Endothelial cell (in vitro differentiated cells): Measurements from ENCODE around the gene CAP2. TPM values are rescaled to one million over a fixed set of nuclear protein-coding genes. Genes with fewer than 3 reads are reported as not detected.

ENCODE experiments used
- DNase-seq: peaks from one replicate; pipeline ENCODE4 v3.0.0; 2021; ENCODE audit warnings: low spot score
- H3K27ac Mint-ChIP-seq: one replicate; pipeline ENCODE4 v1.8.0; 2021; ENCODE audit warnings: mixed read lengths, inconsistent platforms; ENCODE audit not compliant: unreplicated experiment
- H3K27me3 Mint-ChIP-seq: one replicate; pipeline ENCODE4 v1.8.0; 2021; ENCODE audit warnings: mild to moderate bottlenecking, moderate library complexity, mixed read lengths, inconsistent platforms; ENCODE audit not compliant: unreplicated experiment
- H3K36me3 Mint-ChIP-seq: one replicate; pipeline ENCODE4 v1.8.0; 2021; ENCODE audit warnings: mild to moderate bottlenecking, low read depth, mixed read lengths, inconsistent platforms; ENCODE audit not compliant: unreplicated experiment
- H3K4me1 Mint-ChIP-seq: one replicate; pipeline ENCODE4 v1.8.0; 2021; ENCODE audit warnings: mild to moderate bottlenecking, mixed read lengths, inconsistent platforms; ENCODE audit not compliant: unreplicated experiment
- H3K4me3 Mint-ChIP-seq: one replicate; pipeline ENCODE4 v1.8.0; 2021; ENCODE audit warnings: mild to moderate bottlenecking, mixed read lengths, inconsistent platforms; ENCODE audit not compliant: unreplicated experiment
- H3K9me3 Mint-ChIP-seq: one replicate; pipeline ENCODE4 v1.8.0; 2021; ENCODE audit warnings: mixed read lengths, inconsistent platforms; ENCODE audit not compliant: unreplicated experiment
- total RNA-seq: library from RNA; stranded (reverse); fragmentation: NEBNext Ultra II Directional; extraction: Animal tissue kit (Norgen Biotek cat#: 25700); gene quantifications from one replicate; pipeline ENCODE4 v1.2.1, GENCODE V29; 2021; ENCODE audit not compliant: unreplicated experiment
- TF ChIP-seq, protein P1 (sequence below): fragments of 200-600 bp; sonication (generic); IDR thresholded peaks from one replicate; pipeline ENCODE4 v1.5.0; 2021; ENCODE audit warnings: antibody characterized with exemption; ENCODE audit not compliant: unreplicated experiment

CAP2 gene
- total RNA-seq, 1 donor from 2014 or later: 4.4 TPM

DNA sequence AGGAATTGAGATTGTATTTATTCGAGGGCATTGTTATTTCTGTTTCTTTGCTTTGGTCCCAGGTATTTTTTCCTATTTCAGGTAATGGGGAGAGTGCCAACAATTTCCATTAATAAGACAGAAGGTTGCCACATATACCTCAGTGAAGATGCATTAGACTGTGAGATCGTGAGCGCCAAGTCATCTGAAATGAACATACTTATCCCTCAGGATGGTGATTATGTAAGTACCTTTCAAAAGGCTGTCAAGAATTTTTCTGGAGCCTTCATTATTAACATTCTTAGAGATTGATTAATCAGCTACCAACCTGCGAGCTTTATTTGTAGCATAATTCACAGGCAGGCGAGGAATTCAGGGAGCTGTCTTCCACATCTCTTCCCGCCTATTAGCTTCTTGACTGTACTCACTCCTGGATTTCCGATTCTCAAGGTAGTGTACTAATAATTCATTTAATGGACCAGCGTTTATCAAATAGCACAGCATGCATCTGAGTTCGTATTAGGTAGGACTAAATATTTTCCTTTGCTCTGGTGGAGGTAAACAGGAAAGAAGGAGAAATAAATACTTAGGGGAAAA lies 158.1 kb downstream of the CAP2 start:
- TF ChIP-seq, protein P1, sequence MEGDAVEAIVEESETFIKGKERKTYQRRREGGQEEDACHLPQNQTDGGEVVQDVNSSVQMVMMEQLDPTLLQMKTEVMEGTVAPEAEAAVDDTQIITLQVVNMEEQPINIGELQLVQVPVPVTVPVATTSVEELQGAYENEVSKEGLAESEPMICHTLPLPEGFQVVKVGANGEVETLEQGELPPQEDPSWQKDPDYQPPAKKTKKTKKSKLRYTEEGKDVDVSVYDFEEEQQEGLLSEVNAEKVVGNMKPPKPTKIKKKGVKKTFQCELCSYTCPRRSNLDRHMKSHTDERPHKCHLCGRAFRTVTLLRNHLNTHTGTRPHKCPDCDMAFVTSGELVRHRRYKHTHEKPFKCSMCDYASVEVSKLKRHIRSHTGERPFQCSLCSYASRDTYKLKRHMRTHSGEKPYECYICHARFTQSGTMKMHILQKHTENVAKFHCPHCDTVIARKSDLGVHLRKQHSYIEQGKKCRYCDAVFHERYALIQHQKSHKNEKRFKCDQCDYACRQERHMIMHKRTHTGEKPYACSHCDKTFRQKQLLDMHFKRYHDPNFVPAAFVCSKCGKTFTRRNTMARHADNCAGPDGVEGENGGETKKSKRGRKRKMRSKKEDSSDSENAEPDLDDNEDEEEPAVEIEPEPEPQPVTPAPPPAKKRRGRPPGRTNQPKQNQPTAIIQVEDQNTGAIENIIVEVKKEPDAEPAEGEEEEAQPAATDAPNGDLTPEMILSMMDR: no peak
- H3K36me3 Mint-ChIP-seq: no peaks in the 10 kb centered on the region
- H3K9me3 Mint-ChIP-seq: no peaks in the 10 kb centered on the region
- H3K4me3 Mint-ChIP-seq: no peak overlapping the region
- DNase-seq: no peak
- peaks cover 2% of the 10 kb centered on the region for H3K27me3 Mint-ChIP-seq
- H3K27ac Mint-ChIP-seq: no peak overlapping the region
- H3K4me1 Mint-ChIP-seq: peaks cover 2% of the 10 kb centered on the region

GRCh38 chr6:17552861-17553260 lies 159.5 kb downstream of the CAP2 start:
- H3K4me3 Mint-ChIP-seq: peak overlapping the region; percentile 33
- peaks cover 2% of the 10 kb centered on the region for H3K27me3 Mint-ChIP-seq
- TF ChIP-seq, protein P1: no peak
- no peaks in the 10 kb centered on the region for H3K36me3 Mint-ChIP-seq
- no peaks in the 10 kb centered on the region for H3K9me3 Mint-ChIP-seq
- H3K27ac Mint-ChIP-seq: no peak overlapping the region
- no peak for DNase-seq
- no peaks in the 10 kb centered on the region for H3K4me1 Mint-ChIP-seq

- Mint-ChIP-seq H3K36me3 (peaks cover 8% of the 10 kb centered on the region), H3K9me3 (peaks cover 6% of the 10 kb centered on the region), H3K27ac (no peak overlapping the region), H3K4me1 (no peaks in the 10 kb centered on the region), H3K27me3 (peaks cover 2% of the 10 kb centered on the region), H3K4me3 (peak overlapping the region; percentile 6)
- DNase-seq: no peak
- TF ChIP-seq, protein P1: no peak
Observed at GRCh38 chr6:17556014-17556413, 162.6 kb downstream of the CAP2 start.

DNA sequence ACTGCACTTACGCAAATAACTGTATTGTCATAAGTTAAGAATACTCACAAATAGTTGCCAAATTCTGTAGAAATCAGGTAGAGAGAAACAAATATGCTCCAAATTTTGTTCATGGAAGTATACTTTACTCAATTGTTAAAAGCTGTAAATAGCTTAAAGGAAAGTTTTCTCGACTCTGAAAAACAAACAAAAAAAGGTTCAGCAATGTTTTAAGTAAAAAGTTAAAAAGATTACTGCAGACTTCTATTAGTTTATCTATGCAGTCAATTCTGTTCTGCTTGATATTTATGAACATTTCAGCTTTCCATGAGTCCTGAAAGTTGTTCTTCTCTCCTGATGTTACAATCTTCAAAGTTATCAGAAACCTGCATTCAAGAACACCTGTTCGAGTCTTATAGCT lies 169.2 kb downstream of the CAP2 start:
- DNase-seq: no peak
- H3K36me3 Mint-ChIP-seq: peaks cover 8% of the 10 kb centered on the region
- H3K27me3 Mint-ChIP-seq: no peaks in the 10 kb centered on the region
- no peak overlapping the region for H3K4me3 Mint-ChIP-seq
- no peak overlapping the region for H3K27ac Mint-ChIP-seq
- H3K9me3 Mint-ChIP-seq: peaks cover 12% of the 10 kb centered on the region
- H3K4me1 Mint-ChIP-seq: no peaks in the 10 kb centered on the region
- TF ChIP-seq, protein P1: no peak

GRCh38 chr6:17565399-17565798 lies 172.0 kb downstream of the CAP2 start:
- no peak overlapping the region for H3K27ac Mint-ChIP-seq
- H3K36me3 Mint-ChIP-seq: no peaks in the 10 kb centered on the region
- peaks cover 8% of the 10 kb centered on the region for H3K9me3 Mint-ChIP-seq
- no peaks in the 10 kb centered on the region for H3K4me1 Mint-ChIP-seq
- DNase-seq: no peak
- peaks cover 2% of the 10 kb centered on the region for H3K27me3 Mint-ChIP-seq
- TF ChIP-seq, protein P1: no peak
- no peak overlapping the region for H3K4me3 Mint-ChIP-seq
